Neural progenitor cell (in vitro differentiated cells): ENCODE results near the gene TFDP1.

Experiments
- EZH2 ChIP-seq: fragments of 200-600 bp; sonication (generic); IDR thresholded peaks from 2 replicates; pipeline ENCODE4 v1.6.1; 2017; ENCODE audit warnings: antibody characterized with exemption, mild to moderate bottlenecking, moderate library complexity
- EZH2phosphoT487 ChIP-seq: fragments of 200-600 bp; sonication (generic); IDR thresholded peaks from 2 replicates; pipeline ENCODE4 v1.6.1; 2017; ENCODE audit warnings: antibody characterized with exemption
- TF ChIP-seq, protein P1 (sequence below): fragments of 200-600 bp; sonication (generic); IDR thresholded peaks from 2 replicates; pipeline ENCODE4 v1.5.1; 2017; ENCODE audit warnings: antibody characterized with exemption, mild to moderate bottlenecking

DNA sequence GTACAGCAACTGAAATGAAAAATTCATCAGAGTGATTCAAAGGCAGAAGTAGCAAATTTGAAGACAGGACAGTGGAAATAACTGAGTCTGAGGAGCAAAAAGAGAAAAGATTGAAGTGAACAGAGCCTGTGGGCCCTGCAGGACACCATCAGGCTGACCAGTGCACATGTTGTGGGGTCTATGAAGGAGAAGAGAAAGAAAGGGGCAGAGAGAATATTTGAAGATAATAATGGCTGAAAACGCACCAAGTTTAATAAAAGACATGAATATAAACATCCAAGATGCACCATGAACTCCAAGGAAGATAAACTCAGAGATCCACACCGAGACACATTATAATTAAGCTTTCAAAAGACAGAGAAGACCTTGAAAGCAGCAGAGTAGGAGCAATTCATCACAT, 58.0 kb downstream of the TFDP1 start:
- TF ChIP-seq, protein P1, sequence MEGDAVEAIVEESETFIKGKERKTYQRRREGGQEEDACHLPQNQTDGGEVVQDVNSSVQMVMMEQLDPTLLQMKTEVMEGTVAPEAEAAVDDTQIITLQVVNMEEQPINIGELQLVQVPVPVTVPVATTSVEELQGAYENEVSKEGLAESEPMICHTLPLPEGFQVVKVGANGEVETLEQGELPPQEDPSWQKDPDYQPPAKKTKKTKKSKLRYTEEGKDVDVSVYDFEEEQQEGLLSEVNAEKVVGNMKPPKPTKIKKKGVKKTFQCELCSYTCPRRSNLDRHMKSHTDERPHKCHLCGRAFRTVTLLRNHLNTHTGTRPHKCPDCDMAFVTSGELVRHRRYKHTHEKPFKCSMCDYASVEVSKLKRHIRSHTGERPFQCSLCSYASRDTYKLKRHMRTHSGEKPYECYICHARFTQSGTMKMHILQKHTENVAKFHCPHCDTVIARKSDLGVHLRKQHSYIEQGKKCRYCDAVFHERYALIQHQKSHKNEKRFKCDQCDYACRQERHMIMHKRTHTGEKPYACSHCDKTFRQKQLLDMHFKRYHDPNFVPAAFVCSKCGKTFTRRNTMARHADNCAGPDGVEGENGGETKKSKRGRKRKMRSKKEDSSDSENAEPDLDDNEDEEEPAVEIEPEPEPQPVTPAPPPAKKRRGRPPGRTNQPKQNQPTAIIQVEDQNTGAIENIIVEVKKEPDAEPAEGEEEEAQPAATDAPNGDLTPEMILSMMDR: no peak
- TF ChIP-seq EZH2 (no peak), EZH2phosphoT487 (no peak)
